K562 (cell line): Measurements from ENCODE around the gene ARF4. TPM values are rescaled to one million over a fixed set of nuclear protein-coding genes. Genes with fewer than 3 reads are reported as not detected.
A peak's percentile ranks its signal among the peaks of the same experiment; 100 is the strongest.

ENCODE experiments used
- CBX8 ChIP-seq: fragments of 200-600 bp; sonication (generic); IDR thresholded peaks from 2 replicates; pipeline ENCODE4 v1.6.1; 2012; ENCODE audit warnings: borderline replicate concordance, mixed run types, low read depth, mild to moderate bottlenecking, moderate library complexity, mixed read lengths, low read length, control low read depth, inconsistent platforms; ENCODE audit not compliant: poor library complexity, severe bottlenecking; ENCODE audit errors: extremely low read depth
- CREBBP ChIP-seq: IDR thresholded peaks from one replicate; pipeline ENCODE4 v1.6.1; 2012; ENCODE audit warnings: low read depth, mild to moderate bottlenecking, control low read depth, inconsistent platforms, low read length
- GATAD2B ChIP-seq: fragments of 450-650 bp; IDR thresholded peaks from 2 replicates; pipeline ENCODE4 v1.6.1; 2017; ENCODE audit warnings: mild to moderate bottlenecking, borderline replicate concordance
- HDAC1 ChIP-seq, 2 experiments: fragments of 450-650 bp; IDR thresholded peaks; 2 replicates each; pipeline ENCODE4 v1.6.1; 2016 to 2017; ENCODE audit warnings: inconsistent platforms in 1 of 2, mild to moderate bottlenecking in 1 of 2, moderate library complexity in 1 of 2
- HDAC3 ChIP-seq: fragments of 450-650 bp; IDR thresholded peaks from 2 replicates; pipeline ENCODE4 v1.6.1; 2018; ENCODE audit warnings: borderline replicate concordance, mild to moderate bottlenecking, moderate library complexity; ENCODE audit not compliant: partially characterized antibody
- HEY1 ChIP-seq: fragments of 250-450 bp; sonication (Bioruptor Pico); IDR thresholded peaks from 2 replicates; pipeline ENCODE4 v1.5.0; 2020; ENCODE audit warnings: mild to moderate bottlenecking, moderate library complexity, borderline replicate concordance
- KDM4B ChIP-seq, 2 experiments: fragments of 450-650 bp in 1 of 2; sonication (generic) in 1 of 2; IDR thresholded peaks; 2 replicates each; pipeline ENCODE4 v1.6.1; 2016 to 2017; ENCODE audit warnings: borderline replicate concordance in 2 of 2, antibody characterized with exemption in 1 of 2, low read depth in 1 of 2, mild to moderate bottlenecking in 1 of 2
- SIN3B ChIP-seq: fragments of 450-650 bp; IDR thresholded peaks from 2 replicates; pipeline ENCODE4 v1.6.1; 2017; ENCODE audit warnings: low read depth, mild to moderate bottlenecking, moderate library complexity
- ZNF212 ChIP-seq: fragments of 450-650 bp; formaldehyde crosslinking; IDR thresholded peaks from 2 replicates; pipeline ENCODE4 v1.4.0; 2020; ENCODE audit warnings: mild to moderate bottlenecking
- ZNF445 ChIP-seq: fragments of 250-450 bp; sonication (Bioruptor Pico); IDR thresholded peaks from 2 replicates; pipeline ENCODE4 v1.4.0; 2020; ENCODE audit warnings: low read depth, mild to moderate bottlenecking, moderate library complexity
- ZNF668 ChIP-seq: fragments of 250-450 bp; sonication (Bioruptor Pico); IDR thresholded peaks from 2 replicates; pipeline ENCODE4 v1.8.0; 2022; ENCODE audit warnings: mild to moderate bottlenecking, inconsistent platforms
- polyA plus RNA-seq, 8 experiments: library from polyadenylated mRNA; depleted of rRNA in 4 of 8; stranded (reverse) in 5 of 8; unstranded in 3 of 8; fragments of >200 nt; fragmentation: Nextera tagmentation in 2 of 8; fragmentation: Illumina TruSeq in 1 of 8; extraction: Ambion mirVana in 2 of 8; extraction: Trizol in 1 of 8; gene quantifications; 2 replicates each; pipeline versions ENCODE4 v1.2.1 to v1.2.3, GENCODE V29; 2011 to 2014; ENCODE audit warnings: inconsistent platforms in 1 of 8, missing spikeins in 1 of 8
- total RNA-seq, 7 experiments: library from RNA; depleted of rRNA in 6 of 7; stranded (reverse); fragments of >200 nt in 6 of 7; fragmentation: Illumina TruSeq in 2 of 7; extraction: Trizol in 2 of 7; gene quantifications; 2 replicates each; pipeline versions ENCODE4 v1.2.1 to v1.2.3, GENCODE V29; 2011 to 2021; ENCODE audit warnings: low replicate concordance in 1 of 7
- TF ChIP-seq, protein P1 (sequence below): fragments of 450-650 bp; formaldehyde crosslinking; IDR thresholded peaks from 2 replicates; pipeline ENCODE4 v1.4.0; 2020; ENCODE audit warnings: mild to moderate bottlenecking, moderate library complexity
- TF ChIP-seq, protein P2 (sequence below): fragments of 450-650 bp; IDR thresholded peaks from 2 replicates; pipeline ENCODE4 v1.6.1; 2017; ENCODE audit warnings: mild to moderate bottlenecking, moderate library complexity
- TF ChIP-seq, protein P3 (sequence below), 2 experiments: fragments of 450-650 bp; IDR thresholded peaks; 2 replicates each; pipeline ENCODE4 v1.6.1; 2016
- TF ChIP-seq, protein P4 (sequence below): sonication (generic); formaldehyde crosslinking; IDR thresholded peaks from 2 replicates; pipeline ENCODE4 v1.8.0; 2023; ENCODE audit warnings: mild to moderate bottlenecking, missing genetic modification reagents
- TF ChIP-seq, protein P5 (sequence below): fragments of 250-450 bp; sonication (Bioruptor Pico); IDR thresholded peaks from 2 replicates; pipeline ENCODE4 v1.4.0; 2020; ENCODE audit warnings: mild to moderate bottlenecking

ARF4 gene
- total and polyA plus RNA-seq, 9 of the 15 experiments (the other 6 are each of a cell fraction or from before 2014, with no cell fraction given), result 41.1 to 273 (median 83.8) TPM

DNA sequence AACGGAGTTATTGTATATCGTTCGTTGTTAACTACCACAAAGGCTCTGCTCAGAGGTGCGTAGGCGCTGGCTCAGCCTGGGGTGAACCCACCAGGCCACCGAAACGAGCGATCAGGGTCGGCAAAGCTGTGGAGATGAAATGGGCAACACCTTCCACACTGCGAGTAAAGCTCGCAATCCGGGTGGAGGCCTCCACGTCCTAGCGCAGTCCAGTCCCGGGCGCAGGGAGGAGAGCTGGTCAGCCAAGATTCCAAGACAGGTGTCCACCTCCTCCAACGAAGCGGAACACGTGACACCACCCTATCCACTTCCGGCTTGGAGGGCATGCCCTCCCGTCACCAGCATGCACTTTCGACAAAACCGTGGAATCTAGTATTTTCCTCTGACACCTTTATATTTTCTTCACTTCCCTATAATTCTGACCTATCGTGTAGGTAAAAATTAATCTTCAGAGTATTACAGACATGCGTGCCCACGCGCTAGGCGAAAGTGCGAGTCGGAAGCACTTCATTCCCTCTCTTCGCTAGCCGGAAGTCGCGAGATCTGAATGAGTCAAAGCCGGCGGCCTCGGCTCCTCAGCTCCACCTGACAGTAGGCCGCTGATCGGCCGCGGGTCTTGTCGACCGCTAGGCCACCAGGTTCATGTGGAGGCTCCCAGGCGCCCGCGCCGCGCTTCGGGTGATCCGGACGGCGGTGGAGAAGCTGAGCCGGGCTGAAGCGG is 41.2 kb downstream of the ARF4 start, which contains the start of gene PDE12 (continued):
- TF ChIP-seq, protein P1, sequence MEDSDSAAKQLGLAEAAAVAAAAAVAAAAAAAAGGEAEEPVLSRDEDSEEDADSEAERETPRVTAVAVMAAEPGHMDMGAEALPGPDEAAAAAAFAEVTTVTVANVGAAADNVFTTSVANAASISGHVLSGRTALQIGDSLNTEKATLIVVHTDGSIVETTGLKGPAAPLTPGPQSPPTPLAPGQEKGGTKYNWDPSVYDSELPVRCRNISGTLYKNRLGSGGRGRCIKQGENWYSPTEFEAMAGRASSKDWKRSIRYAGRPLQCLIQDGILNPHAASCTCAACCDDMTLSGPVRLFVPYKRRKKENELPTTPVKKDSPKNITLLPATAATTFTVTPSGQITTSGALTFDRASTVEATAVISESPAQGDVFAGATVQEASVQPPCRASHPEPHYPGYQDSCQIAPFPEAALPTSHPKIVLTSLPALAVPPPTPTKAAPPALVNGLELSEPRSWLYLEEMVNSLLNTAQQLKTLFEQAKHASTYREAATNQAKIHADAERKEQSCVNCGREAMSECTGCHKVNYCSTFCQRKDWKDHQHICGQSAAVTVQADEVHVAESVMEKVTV (CRISPR knock-in tag), result no peak
- TF ChIP-seq ZNF445 (CRISPR knock-in tag) (no peak), HEY1 (no peak), CBX8 (no peak), SIN3B (peak; percentile 53), KDM4B (IDR thresholded peaks at IDR 0.05; ENCODE audit: borderline replicate concordance in 2 of 2, low read depth in 1 of 2) (peak in 1 of 2 experiments; percentile 27; a peak in 1 of 4 replicates), ZNF668 (CRISPR knock-in tag) (no peak), HDAC1 (IDR thresholded peaks at IDR 0.05) (peak in 1 of 2 experiments; percentile 70; a peak in 2 of 4 replicates), GATAD2B (peak; percentile 28; the same call in 1 of the 2 replicates), CREBBP (no peak), HDAC3 (peak; percentile 40), ZNF212 (no peak)
- TF ChIP-seq, protein P2, sequence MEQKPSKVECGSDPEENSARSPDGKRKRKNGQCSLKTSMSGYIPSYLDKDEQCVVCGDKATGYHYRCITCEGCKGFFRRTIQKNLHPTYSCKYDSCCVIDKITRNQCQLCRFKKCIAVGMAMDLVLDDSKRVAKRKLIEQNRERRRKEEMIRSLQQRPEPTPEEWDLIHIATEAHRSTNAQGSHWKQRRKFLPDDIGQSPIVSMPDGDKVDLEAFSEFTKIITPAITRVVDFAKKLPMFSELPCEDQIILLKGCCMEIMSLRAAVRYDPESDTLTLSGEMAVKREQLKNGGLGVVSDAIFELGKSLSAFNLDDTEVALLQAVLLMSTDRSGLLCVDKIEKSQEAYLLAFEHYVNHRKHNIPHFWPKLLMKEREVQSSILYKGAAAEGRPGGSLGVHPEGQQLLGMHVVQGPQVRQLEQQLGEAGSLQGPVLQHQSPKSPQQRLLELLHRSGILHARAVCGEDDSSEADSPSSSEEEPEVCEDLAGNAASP, result no peak
- TF ChIP-seq, protein P3, sequence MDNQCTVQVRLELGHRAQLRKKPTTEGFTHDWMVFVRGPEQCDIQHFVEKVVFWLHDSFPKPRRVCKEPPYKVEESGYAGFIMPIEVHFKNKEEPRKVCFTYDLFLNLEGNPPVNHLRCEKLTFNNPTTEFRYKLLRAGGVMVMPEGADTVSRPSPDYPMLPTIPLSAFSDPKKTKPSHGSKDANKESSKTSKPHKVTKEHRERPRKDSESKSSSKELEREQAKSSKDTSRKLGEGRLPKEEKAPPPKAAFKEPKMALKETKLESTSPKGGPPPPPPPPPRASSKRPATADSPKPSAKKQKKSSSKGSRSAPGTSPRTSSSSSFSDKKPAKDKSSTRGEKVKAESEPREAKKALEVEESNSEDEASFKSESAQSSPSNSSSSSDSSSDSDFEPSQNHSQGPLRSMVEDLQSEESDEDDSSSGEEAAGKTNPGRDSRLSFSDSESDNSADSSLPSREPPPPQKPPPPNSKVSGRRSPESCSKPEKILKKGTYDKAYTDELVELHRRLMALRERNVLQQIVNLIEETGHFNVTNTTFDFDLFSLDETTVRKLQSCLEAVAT (IDR thresholded peaks at IDR 0.05), result peak in 1 of 2 experiments; percentile 90; a peak in 2 of 4 replicates
- TF ChIP-seq, protein P4, sequence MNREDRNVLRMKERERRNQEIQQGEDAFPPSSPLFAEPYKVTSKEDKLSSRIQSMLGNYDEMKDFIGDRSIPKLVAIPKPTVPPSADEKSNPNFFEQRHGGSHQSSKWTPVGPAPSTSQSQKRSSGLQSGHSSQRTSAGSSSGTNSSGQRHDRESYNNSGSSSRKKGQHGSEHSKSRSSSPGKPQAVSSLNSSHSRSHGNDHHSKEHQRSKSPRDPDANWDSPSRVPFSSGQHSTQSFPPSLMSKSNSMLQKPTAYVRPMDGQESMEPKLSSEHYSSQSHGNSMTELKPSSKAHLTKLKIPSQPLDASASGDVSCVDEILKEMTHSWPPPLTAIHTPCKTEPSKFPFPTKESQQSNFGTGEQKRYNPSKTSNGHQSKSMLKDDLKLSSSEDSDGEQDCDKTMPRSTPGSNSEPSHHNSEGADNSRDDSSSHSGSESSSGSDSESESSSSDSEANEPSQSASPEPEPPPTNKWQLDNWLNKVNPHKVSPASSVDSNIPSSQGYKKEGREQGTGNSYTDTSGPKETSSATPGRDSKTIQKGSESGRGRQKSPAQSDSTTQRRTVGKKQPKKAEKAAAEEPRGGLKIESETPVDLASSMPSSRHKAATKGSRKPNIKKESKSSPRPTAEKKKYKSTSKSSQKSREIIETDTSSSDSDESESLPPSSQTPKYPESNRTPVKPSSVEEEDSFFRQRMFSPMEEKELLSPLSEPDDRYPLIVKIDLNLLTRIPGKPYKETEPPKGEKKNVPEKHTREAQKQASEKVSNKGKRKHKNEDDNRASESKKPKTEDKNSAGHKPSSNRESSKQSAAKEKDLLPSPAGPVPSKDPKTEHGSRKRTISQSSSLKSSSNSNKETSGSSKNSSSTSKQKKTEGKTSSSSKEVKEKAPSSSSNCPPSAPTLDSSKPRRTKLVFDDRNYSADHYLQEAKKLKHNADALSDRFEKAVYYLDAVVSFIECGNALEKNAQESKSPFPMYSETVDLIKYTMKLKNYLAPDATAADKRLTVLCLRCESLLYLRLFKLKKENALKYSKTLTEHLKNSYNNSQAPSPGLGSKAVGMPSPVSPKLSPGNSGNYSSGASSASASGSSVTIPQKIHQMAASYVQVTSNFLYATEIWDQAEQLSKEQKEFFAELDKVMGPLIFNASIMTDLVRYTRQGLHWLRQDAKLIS (CRISPR knock-in tag), result no peak
- TF ChIP-seq, protein P5, sequence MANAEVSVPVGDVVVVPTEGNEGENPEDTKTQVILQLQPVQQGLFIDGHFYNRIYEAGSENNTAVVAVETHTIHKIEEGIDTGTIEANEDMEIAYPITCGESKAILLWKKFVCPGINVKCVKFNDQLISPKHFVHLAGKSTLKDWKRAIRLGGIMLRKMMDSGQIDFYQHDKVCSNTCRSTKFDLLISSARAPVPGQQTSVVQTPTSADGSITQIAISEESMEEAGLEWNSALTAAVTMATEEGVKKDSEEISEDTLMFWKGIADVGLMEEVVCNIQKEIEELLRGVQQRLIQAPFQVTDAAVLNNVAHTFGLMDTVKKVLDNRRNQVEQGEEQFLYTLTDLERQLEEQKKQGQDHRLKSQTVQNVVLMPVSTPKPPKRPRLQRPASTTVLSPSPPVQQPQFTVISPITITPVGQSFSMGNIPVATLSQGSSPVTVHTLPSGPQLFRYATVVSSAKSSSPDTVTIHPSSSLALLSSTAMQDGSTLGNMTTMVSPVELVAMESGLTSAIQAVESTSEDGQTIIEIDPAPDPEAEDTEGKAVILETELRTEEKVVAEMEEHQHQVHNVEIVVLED (CRISPR knock-in tag), result no peak
